ENCODE results near the gene TMEM151B. TPM values are rescaled to one million over a fixed set of nuclear protein-coding genes. Genes with fewer than 3 reads are reported as not detected.
A peak's percentile ranks its signal among the peaks of the same experiment; 100 is the strongest.

Gene TMEM151B
- 0.26 TPM for polyA plus RNA-seq (2012; ENCODE audit: low read depth, missing spikeins)

GRCh38 chr6:44269921-44270525 lies at the start of gene TMEM151B:
Gene TMEM151B, plus strand, starts transcription at chr6:44270450. Its CDS starts 293 bp downstream, at chr6:44270743.
- TF ChIP-seq SPI1 (IDR thresholded peaks at IDR 0.05; ENCODE audit: low read depth, low read length) (no peak), TAF1 (IDR thresholded peaks at IDR 0.05; ENCODE audit: low read depth, low read length) (no peak), PAX5 (IDR thresholded peaks at IDR 0.05; ENCODE audit: insufficient read depth, low read length, severe bottlenecking) (no peak), POLR2AphosphoS5 (IDR thresholded peaks at IDR 0.05; ENCODE audit: low read depth, low read length) (no peak), POU2F2 (IDR thresholded peaks at IDR 0.05; ENCODE audit: low read depth, low read length) (no peak), POLR2A (IDR thresholded peaks at IDR 0.05; ENCODE audit: low read depth, low read length) (no peak)
- DNase-seq (ENCODE audit: insufficient read length, low spot score) (no peak), FAIRE-seq (no peak)

- no peak for DNase-seq (ENCODE audit: insufficient read length, low spot score)
- no peak for FAIRE-seq
- no peak for TF ChIP-seq PAX5 (IDR thresholded peaks at IDR 0.05; ENCODE audit: insufficient read depth, low read length, severe bottlenecking)
- TF ChIP-seq POLR2A (IDR thresholded peaks at IDR 0.05; ENCODE audit: low read depth, low read length) = no peak
- no peak for TF ChIP-seq POLR2AphosphoS5 (IDR thresholded peaks at IDR 0.05; ENCODE audit: low read depth, low read length)
- TF ChIP-seq SPI1 (IDR thresholded peaks at IDR 0.05; ENCODE audit: low read depth, low read length) = no peak
- no peak for TF ChIP-seq POU2F2 (IDR thresholded peaks at IDR 0.05; ENCODE audit: low read depth, low read length)
- no peak for TF ChIP-seq TAF1 (IDR thresholded peaks at IDR 0.05; ENCODE audit: low read depth, low read length)
Measured at GRCh38 chr6:44220913-44221290, 49.3 kb upstream of the TMEM151B start.

GRCh38 chr6:44221291-44221960 lies 48.8 kb upstream of the TMEM151B start:
- FAIRE-seq = peak; percentile 59
- peak; percentile 75 for DNase-seq (ENCODE audit: insufficient read length, low spot score)
- TF ChIP-seq SPI1 (IDR thresholded peaks at IDR 0.05; ENCODE audit: low read depth, low read length) = no peak
- 0 out of 2 replicates have a peak, but pooled peaks have one; percentile 18 for TF ChIP-seq POU2F2 (IDR thresholded peaks at IDR 0.05; ENCODE audit: low read depth, low read length)
- no peak for TF ChIP-seq TAF1 (IDR thresholded peaks at IDR 0.05; ENCODE audit: low read depth, low read length)

GRCh38 chr6:44221961-44222335 lies 48.3 kb upstream of the TMEM151B start:
- DNase-seq (ENCODE audit: insufficient read length, low spot score) (no peak), FAIRE-seq (no peak)
- TF ChIP-seq POLR2AphosphoS5 (IDR thresholded peaks at IDR 0.05; ENCODE audit: low read depth, low read length) (no peak), SPI1 (IDR thresholded peaks at IDR 0.05; ENCODE audit: low read depth, low read length) (no peak), TAF1 (IDR thresholded peaks at IDR 0.05; ENCODE audit: low read depth, low read length) (no peak), POU2F2 (IDR thresholded peaks at IDR 0.05; ENCODE audit: low read depth, low read length) (no peak), POLR2A (IDR thresholded peaks at IDR 0.05; ENCODE audit: low read depth, low read length) (no peak), PAX5 (IDR thresholded peaks at IDR 0.05; ENCODE audit: insufficient read depth, low read length, severe bottlenecking) (no peak)

DNA sequence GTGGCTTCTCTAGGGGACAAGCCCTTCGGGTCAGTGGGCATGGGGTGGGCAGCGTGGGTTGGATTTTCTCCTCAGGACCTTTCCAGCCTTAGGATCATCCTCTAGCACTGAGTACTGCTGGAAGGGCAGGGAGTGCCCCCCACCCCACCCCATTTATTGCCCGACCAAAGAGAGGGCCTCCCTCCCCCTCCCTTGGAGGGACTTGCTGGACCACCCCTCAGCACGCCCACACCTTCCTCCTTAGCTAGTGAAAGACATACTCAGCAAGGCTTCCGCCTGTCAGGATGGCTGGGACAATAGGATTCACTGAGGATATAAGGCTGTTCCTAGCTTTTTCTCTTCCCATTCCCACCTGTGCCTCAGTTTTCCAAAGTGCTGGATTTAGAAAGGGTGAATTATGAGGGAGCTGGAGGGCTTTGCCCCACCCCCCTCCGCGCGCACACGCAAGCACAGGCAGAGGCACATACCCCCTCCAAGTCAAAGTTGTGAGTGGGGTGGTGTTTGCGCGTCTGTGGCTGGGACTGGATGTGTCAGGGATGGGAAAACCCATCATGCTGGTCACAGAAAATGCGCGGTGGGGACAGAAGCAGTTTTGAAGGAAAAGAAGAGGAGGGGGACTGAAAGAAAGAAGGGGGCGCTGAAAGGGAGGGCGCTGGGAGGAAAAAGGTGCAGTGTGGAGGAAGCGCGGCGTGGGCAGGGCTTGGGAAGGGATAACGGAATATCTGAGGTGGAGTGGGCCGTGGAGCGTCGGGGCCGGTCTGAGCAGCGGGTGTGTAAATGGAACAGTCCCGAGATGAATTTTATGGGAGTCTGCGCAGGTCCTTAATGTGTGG lies 47.5 kb upstream of the TMEM151B start:
- TF ChIP-seq PAX5 (IDR thresholded peaks at IDR 0.05; ENCODE audit: insufficient read depth, low read length, severe bottlenecking) = no peak
- TF ChIP-seq TAF1 (IDR thresholded peaks at IDR 0.05; ENCODE audit: low read depth, low read length) = no peak
- TF ChIP-seq POU2F2 (IDR thresholded peaks at IDR 0.05; ENCODE audit: low read depth, low read length) = no peak
- no peak for TF ChIP-seq POLR2A (IDR thresholded peaks at IDR 0.05; ENCODE audit: low read depth, low read length)
- no peak for TF ChIP-seq SPI1 (IDR thresholded peaks at IDR 0.05; ENCODE audit: low read depth, low read length)
- no peak for TF ChIP-seq POLR2AphosphoS5 (IDR thresholded peaks at IDR 0.05; ENCODE audit: low read depth, low read length)
- DNase-seq (ENCODE audit: insufficient read length, low spot score) = no peak
- FAIRE-seq = no peak

DNA sequence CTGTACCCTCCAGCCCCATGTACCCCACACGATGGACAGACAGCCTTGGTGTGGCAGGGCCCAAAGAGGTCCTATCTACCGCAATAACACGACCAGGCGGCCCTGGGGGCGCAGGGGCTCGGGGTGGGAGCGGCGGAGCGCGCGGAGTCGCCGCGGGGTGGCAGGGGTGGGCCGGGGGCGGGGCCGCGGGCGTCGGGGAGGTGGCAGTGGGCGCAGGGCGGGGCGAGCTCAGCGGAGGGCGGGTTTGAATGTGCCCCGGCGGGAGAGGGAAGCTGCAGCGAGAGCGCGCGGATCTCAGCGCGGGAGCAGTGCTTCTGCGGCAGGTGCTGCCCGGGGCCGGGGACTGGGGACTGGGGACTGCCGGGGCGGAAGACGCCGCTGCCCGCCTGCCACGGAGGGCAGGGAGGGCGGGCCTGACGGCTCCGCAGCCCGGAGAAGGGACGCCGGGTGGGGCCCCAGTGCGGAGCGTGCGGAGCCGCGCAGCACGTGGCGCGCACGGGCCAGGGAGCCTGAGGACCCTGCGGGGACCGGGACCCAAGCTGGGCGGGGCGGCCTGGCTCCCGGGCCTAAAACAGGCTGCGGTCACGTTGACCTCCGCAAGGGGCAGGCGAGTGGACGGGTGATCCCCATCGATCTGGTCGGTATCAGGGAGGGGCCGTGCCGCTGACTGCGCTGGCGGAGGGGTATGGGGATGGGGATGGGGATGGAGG lies 46.8 kb upstream of the TMEM151B start, which contains the start of gene SLC29A1:
SLC29A1 (plus strand) TSS at position 277 of the 710 bp plus-strand sequence. CDS start 3,719 bp downstream, outside the sequence.
- FAIRE-seq (peak; percentile 87), DNase-seq (ENCODE audit: insufficient read length, low spot score) (peak; percentile 90)
- TF ChIP-seq SPI1 (IDR thresholded peaks at IDR 0.05; ENCODE audit: low read depth, low read length) (no peak), POLR2AphosphoS5 (IDR thresholded peaks at IDR 0.05; ENCODE audit: low read depth, low read length) (no peak)

GRCh38 chr6:44224029-44224964 lies 46.0 kb upstream of the TMEM151B start:
- FAIRE-seq (peak; percentile 56), DNase-seq (ENCODE audit: insufficient read length, low spot score) (no peak)
- no peak for TF ChIP-seq SPI1 (IDR thresholded peaks at IDR 0.05; ENCODE audit: low read depth, low read length)
- TF ChIP-seq POLR2A (IDR thresholded peaks at IDR 0.05; ENCODE audit: low read depth, low read length) = no peak
- TF ChIP-seq POU2F2 (IDR thresholded peaks at IDR 0.05; ENCODE audit: low read depth, low read length) = no peak
- no peak for TF ChIP-seq POLR2AphosphoS5 (IDR thresholded peaks at IDR 0.05; ENCODE audit: low read depth, low read length)
- no peak for TF ChIP-seq PAX5 (IDR thresholded peaks at IDR 0.05; ENCODE audit: insufficient read depth, low read length, severe bottlenecking)
- no peak for TF ChIP-seq TAF1 (IDR thresholded peaks at IDR 0.05; ENCODE audit: low read depth, low read length)

- FAIRE-seq (no peak), DNase-seq (ENCODE audit: insufficient read length, low spot score) (no peak)
- TF ChIP-seq POU2F2 (IDR thresholded peaks at IDR 0.05; ENCODE audit: low read depth, low read length) (no peak), POLR2AphosphoS5 (IDR thresholded peaks at IDR 0.05; ENCODE audit: low read depth, low read length) (no peak), TAF1 (IDR thresholded peaks at IDR 0.05; ENCODE audit: low read depth, low read length) (no peak), POLR2A (IDR thresholded peaks at IDR 0.05; ENCODE audit: low read depth, low read length) (no peak), PAX5 (IDR thresholded peaks at IDR 0.05; ENCODE audit: insufficient read depth, low read length, severe bottlenecking) (no peak), SPI1 (IDR thresholded peaks at IDR 0.05; ENCODE audit: low read depth, low read length) (no peak)
Measured at GRCh38 chr6:44224965-44225305, 45.3 kb upstream of the TMEM151B start.
